Sigmoid colon (tissue), 7 donors: ENCODE data around the gene TIMD4. TPM values are rescaled to one million over a fixed set of nuclear protein-coding genes. Genes with fewer than 3 reads are reported as not detected.
"Not testable (repeated sequence)": the region's sequence is repeated elsewhere in the genome, so short reads cannot be mapped to it uniquely, and the experiment has no call there.

Experiments
- DNase-seq: peaks from one replicate; pipeline ENCODE4 v3.0.0-alpha.2; 2019
- H3K27ac ChIP-seq, 4 donors: fragments of 200-600 bp; sonication (generic); one replicate each; pipeline ENCODE4 v1.5.1; 2016 to 2019; ENCODE audit warnings: mild to moderate bottlenecking in 1 of 4
- H3K27me3 ChIP-seq, 3 donors: fragments of 200-600 bp; sonication (generic); one replicate each; pipeline ENCODE4 v1.5.1; 2019; ENCODE audit warnings: mild to moderate bottlenecking in 1 of 3
- H3K36me3 ChIP-seq, 4 donors: fragments of 200-600 bp; sonication (generic); one replicate each; pipeline ENCODE4 v1.5.1; 2016 to 2019
- H3K4me1 ChIP-seq, 4 donors: fragments of 200-600 bp; sonication (generic); one replicate each; pipeline ENCODE4 v1.5.1; 2017 to 2019
- H3K4me3 ChIP-seq, 4 donors: fragments of 200-600 bp; sonication (generic); one replicate each; pipeline ENCODE4 v1.5.1; 2017 to 2019; ENCODE audit warnings: mild to moderate bottlenecking in 2 of 4, moderate library complexity in 1 of 4
- H3K9me3 ChIP-seq, 4 donors: fragments of 200-600 bp in 3 of 4; sonication (generic) in 3 of 4; one replicate each; pipeline versions ENCODE4 v1.5.1 to v1.6.1; 2013 to 2019
- EP300 ChIP-seq, 4 donors: sonication (generic); formaldehyde crosslinking; IDR thresholded peaks; one replicate each; pipeline ENCODE4 v1.6.1; 2017; ENCODE audit warnings: antibody characterized with exemption in 4 of 4
- POLR2A ChIP-seq, 2 donors: fragments of 450-650 bp; IDR thresholded peaks; one replicate each; pipeline ENCODE4 v1.6.1; 2016; ENCODE audit warnings: antibody characterized with exemption in 2 of 2, mild to moderate bottlenecking in 2 of 2, moderate library complexity in 2 of 2
- POLR2AphosphoS5 ChIP-seq, 4 donors: sonication (generic); formaldehyde crosslinking; IDR thresholded peaks; one replicate each; pipeline ENCODE4 v1.6.1; 2017; ENCODE audit warnings: antibody characterized with exemption in 4 of 4
- WGBS, 2 donors: extraction: QIAGEN DNeasy Blood & Tissue Kit; methylation state at CpG; one replicate each; pipeline ENCODE4 v1.1.7; 2013; 5-methylcytosine and 5-hydroxymethylcytosine counted together
- intact Hi-C: fragments of 100-400 bp; cut with DNase I; formaldehyde crosslinking; loops from one replicate; pipeline ENCODE4 v1.15.1; 2023
- polyA plus RNA-seq, 3 donors: library from polyadenylated mRNA; stranded (reverse); fragments of 200-250 nt; gene quantifications; one replicate each; pipeline ENCODE4 v1.2.3, GENCODE V29; 2013
- total RNA-seq, 4 donors: library from RNA; depleted of rRNA; stranded (reverse); fragments of >200 nt; gene quantifications; one replicate each; pipeline ENCODE4 v1.1.0, GENCODE V29; 2016
- TF ChIP-seq, protein P1 (sequence below), 4 experiments: fragments of 450-650 bp in 3 of 4; fragments of 200-600 bp in 1 of 4; IDR thresholded peaks; one replicate each; pipeline ENCODE4 v1.5.1; 2016 to 2019; ENCODE audit warnings: antibody characterized with exemption in 4 of 4, mild to moderate bottlenecking in 3 of 4, moderate library complexity in 2 of 4
- donor health status: healthy with polysubstance abuse.
- donor health status: Bipolar disorder and iron deficiency.
- donor health status: healthy.

TIMD4 gene
- total and polyA plus RNA-seq, 7 donors = 0.66 to 7.3 (median 1.1) TPM; not detected in 4

DNA sequence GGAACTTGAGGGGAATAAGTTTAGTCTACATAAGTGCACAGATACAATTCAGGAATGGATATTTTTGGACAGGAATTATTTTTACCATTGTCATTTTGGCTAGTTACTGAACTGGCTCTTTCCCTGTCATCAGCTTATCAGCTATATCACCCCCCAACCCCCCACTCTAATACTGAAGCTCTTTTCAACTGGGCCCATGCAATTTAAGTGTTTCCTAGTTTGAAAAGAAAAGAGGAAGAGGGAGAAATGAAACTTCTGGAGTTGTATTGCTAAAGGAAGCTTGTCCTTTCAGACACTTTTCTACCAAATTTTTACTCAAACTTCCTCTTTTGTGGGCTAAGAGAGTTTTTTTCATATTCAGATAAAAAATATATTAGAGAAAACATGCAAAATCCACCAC lies 18.5 kb upstream of the TIMD4 start:
- Histone ChIP-seq H3K27me3 (no peaks in the 10 kb centered on the region), H3K36me3 (no peaks in the 10 kb centered on the region), H3K4me1 (no peaks in the 10 kb centered on the region), H3K27ac (no peak overlapping the region), H3K4me3 (no peak overlapping the region), H3K9me3 (no peaks in the 10 kb centered on the region)
- intact Hi-C loops = no loop called here
- TF ChIP-seq, protein P1, sequence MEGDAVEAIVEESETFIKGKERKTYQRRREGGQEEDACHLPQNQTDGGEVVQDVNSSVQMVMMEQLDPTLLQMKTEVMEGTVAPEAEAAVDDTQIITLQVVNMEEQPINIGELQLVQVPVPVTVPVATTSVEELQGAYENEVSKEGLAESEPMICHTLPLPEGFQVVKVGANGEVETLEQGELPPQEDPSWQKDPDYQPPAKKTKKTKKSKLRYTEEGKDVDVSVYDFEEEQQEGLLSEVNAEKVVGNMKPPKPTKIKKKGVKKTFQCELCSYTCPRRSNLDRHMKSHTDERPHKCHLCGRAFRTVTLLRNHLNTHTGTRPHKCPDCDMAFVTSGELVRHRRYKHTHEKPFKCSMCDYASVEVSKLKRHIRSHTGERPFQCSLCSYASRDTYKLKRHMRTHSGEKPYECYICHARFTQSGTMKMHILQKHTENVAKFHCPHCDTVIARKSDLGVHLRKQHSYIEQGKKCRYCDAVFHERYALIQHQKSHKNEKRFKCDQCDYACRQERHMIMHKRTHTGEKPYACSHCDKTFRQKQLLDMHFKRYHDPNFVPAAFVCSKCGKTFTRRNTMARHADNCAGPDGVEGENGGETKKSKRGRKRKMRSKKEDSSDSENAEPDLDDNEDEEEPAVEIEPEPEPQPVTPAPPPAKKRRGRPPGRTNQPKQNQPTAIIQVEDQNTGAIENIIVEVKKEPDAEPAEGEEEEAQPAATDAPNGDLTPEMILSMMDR (IDR thresholded peaks at IDR 0.05) = no peak
- TF ChIP-seq EP300 (IDR thresholded peaks at IDR 0.05) (no peak), POLR2AphosphoS5 (IDR thresholded peaks at IDR 0.05) (no peak), POLR2A (IDR thresholded peaks at IDR 0.05) (no peak)
- DNase-seq = no peak

DNA sequence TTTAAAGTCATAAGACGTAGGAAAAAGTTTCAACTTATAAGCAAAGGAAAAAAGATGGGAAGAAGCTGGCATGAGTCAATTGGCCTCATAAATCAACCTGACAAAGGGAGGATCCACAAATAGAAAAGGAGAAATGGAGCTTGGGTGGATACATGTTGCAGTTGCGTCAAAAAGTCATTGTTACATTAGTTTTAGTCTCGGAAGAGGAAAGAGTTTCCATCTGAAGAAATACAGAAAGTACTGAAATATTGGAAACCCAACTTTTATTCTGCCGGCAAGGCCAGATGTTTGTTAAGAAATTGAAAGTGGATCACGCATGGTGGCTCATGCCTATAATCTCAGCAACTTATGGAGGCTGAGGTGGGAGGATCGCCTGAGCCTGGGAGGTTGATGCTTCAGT lies 11.3 kb upstream of the TIMD4 start:
- no peak overlapping the region for H3K4me3 ChIP-seq
- no peaks in the 10 kb centered on the region for H3K27me3 ChIP-seq
- WGBS, 2 donors = 88 to 90% methylated on average over 6 of the region's 6 CpGs
- TF ChIP-seq EP300 (IDR thresholded peaks at IDR 0.05) (peak in 1 of 4 donors; percentile 2), POLR2AphosphoS5 (IDR thresholded peaks at IDR 0.05) (no peak)
- no peaks in the 10 kb centered on the region for H3K36me3 ChIP-seq
- H3K4me1 ChIP-seq = no peaks in the 10 kb centered on the region
- no peaks in the 10 kb centered on the region for H3K9me3 ChIP-seq
- no peak for DNase-seq
- intact Hi-C loops = no loop called here
- H3K27ac ChIP-seq = no peak overlapping the region

DNA sequence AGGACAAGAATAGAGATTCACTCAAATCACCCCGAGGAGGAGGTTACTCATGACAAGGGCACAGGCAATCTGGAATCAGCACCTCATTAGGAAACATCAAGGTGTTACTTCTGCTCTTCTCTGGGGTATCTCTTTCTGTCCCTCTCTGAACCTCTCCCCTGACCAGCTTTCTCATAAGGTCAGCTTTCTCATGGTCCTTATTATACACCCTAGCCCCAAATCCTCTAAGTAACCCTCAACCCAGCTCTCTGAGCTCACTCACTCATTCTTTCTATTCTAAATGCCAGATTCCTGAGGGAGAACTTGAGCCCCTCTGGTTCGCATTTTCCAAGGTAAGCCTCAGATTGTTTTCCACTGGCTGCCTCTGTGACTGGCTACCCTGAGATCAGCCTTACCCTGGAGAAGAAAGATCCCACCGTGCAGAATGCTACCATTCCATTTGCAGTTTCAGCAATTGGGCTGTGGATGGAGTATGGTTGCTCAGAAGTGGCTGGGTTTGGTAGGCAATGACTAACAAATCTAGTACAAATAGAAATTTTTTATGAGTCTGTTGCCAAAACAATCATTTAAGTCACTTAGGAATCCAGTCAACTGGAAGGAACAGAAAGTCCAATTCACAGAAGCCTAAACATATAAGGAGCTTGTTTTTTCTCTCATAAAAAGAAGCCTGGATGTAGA lies 9.0 kb upstream of the TIMD4 start:
- Histone ChIP-seq H3K4me3 (no peak overlapping the region), H3K4me1 (no peaks in the 10 kb centered on the region), H3K36me3 (no peaks in the 10 kb centered on the region), H3K9me3 (no peaks in the 10 kb centered on the region), H3K27me3 (no peaks in the 10 kb centered on the region), H3K27ac (no peak overlapping the region)
- intact Hi-C loops = no loop called here
- DNase-seq = no peak
- TF ChIP-seq POLR2AphosphoS5 (IDR thresholded peaks at IDR 0.05) = no peak
- TF ChIP-seq, protein P1 (IDR thresholded peaks at IDR 0.05) = no peak
- no peak for TF ChIP-seq POLR2A (IDR thresholded peaks at IDR 0.05)
- TF ChIP-seq EP300 (IDR thresholded peaks at IDR 0.05) = no peak
- WGBS, 2 donors = 77 to 86% methylated on average over 3 of the region's 3 CpGs

DNA sequence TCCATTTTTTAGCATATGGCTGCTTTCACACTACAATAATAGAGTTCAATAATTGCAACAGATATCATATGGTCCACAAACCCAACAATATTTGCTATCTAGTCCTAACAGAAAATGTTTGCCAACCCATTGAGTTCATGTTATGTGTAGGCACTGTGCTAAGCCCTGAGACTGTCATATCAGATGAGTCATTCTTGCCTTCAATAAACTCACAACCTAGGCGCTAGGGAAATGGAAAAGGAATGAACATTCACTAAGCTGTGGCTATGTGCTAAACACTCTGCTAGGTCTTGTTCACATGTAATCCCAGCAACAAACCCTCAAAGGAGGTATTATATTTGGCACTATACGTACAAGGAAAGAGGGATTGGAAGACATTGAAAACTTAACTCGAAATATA lies 8.4 kb upstream of the TIMD4 start:
- no peak for DNase-seq
- no peaks in the 10 kb centered on the region for H3K27me3 ChIP-seq
- H3K27ac ChIP-seq = no peak overlapping the region
- no peak overlapping the region for H3K4me3 ChIP-seq
- no peaks in the 10 kb centered on the region for H3K36me3 ChIP-seq
- H3K9me3 ChIP-seq = no peaks in the 10 kb centered on the region
- H3K4me1 ChIP-seq = no peaks in the 10 kb centered on the region
- TF ChIP-seq, protein P1 (IDR thresholded peaks at IDR 0.05) = no peak
- no peak for TF ChIP-seq POLR2AphosphoS5 (IDR thresholded peaks at IDR 0.05)
- TF ChIP-seq EP300 (IDR thresholded peaks at IDR 0.05) = no peak
- no peak for TF ChIP-seq POLR2A (IDR thresholded peaks at IDR 0.05)
- 77 to 90% methylated on average over 3 of the region's 3 CpGs for WGBS, 2 donors
- intact Hi-C loops = no loop called here

DNA sequence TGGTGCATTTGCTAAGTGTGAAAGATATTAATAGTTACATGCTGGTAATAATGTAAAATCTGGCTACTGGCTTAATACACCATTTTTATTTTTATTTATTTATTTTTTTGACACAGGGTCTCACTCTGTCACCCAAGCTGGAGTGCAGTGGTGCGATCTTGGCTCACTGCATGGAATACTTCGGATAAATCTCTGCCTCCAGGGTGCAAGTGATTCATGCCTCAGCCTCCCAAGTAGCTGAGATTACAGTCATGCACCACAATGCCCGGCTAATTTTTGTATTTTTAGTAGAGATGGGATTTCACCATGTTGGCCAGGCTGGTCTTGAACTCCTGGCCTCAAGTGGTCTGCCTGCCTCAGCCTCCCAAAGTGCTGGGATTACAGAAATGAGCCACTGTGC lies 4.4 kb upstream of the TIMD4 start:
- DNase-seq, H3K4me1 ChIP-seq, intact Hi-C loops, H3K27ac ChIP-seq, H3K4me3 ChIP-seq, H3K9me3 ChIP-seq, H3K27me3 ChIP-seq, H3K36me3 ChIP-seq: not testable (repeated sequence)
- WGBS, 2 donors = 91 to 94% methylated on average over 3 of the region's 3 CpGs

DNA sequence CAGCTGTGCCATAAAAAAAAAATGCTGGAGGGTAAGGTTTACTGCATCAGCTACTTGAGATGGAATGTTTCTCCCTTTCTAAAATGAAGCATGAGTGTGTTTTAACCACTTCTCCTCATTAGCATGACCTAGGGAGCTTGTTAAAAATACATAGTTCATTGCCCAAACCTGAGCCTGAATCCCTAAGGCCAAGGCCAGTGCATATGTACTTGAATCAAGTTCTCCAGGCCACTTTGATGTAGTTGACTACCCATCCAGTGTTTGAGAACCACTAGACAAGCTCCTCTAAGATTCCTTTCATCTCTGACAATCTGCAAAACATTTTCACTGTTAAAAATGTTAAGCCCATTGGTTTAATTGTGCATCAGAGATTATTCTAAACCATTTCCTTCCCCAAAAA lies 6.7 kb downstream of the TIMD4 start:
- Histone ChIP-seq H3K36me3 (no peaks in the 10 kb centered on the region), H3K4me1 (no peaks in the 10 kb centered on the region), H3K27ac (no peak overlapping the region), H3K27me3 (no peaks in the 10 kb centered on the region), H3K9me3 (no peaks in the 10 kb centered on the region), H3K4me3 (no peak overlapping the region)
- no peak for DNase-seq
- TF ChIP-seq POLR2A (IDR thresholded peaks at IDR 0.05) (no peak), POLR2AphosphoS5 (IDR thresholded peaks at IDR 0.05) (no peak), EP300 (IDR thresholded peaks at IDR 0.05) (no peak)
- TF ChIP-seq, protein P1 (IDR thresholded peaks at IDR 0.05) = no peak
- intact Hi-C loops = no loop called here
